T follicular helper cell (primary cell): ENCODE measurements around the gene TMPRSS9.
"Not testable (repeated sequence)": the region's sequence is repeated elsewhere in the genome, so short reads cannot be mapped to it uniquely, and the experiment has no call there.

ENCODE experiments used
- DNase-seq: peaks from one replicate; pipeline ENCODE4 v3.0.0-alpha.2; 2020; ENCODE audit warnings: low read depth

Gene TMPRSS9

DNA sequence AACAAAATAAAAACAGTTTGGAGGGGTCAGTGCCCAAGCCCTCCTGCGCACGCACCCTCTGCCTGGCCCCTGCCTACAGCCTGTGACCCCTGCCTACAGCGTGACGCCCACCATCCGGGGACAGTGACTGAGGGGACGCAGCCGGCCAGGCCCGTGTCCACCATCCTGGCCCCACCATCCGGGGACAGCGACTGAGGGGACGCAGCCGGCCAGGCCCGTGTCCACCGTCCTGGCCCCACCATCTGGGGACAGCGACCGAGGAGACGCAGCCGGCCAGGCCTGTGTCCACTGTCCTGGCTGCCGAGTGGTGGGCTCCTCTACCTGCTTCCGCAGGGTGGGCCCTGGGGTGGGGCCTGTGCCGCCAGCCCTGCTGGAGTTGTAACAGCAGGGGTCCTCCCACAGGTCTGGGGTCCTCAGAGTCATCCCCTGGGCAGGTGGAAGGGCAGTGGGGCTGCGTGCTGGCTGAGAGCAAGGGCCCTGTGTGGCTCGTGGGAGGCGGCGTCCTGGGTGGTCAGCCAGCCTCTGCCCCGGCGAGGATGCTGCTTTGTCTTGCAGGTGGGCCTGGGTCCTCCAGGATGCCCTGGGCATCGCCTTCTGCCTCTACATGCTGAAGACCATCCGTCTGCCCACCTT lies 17.3 kb upstream of the TMPRSS9 start:
- DNase-seq = no peak

DNA sequence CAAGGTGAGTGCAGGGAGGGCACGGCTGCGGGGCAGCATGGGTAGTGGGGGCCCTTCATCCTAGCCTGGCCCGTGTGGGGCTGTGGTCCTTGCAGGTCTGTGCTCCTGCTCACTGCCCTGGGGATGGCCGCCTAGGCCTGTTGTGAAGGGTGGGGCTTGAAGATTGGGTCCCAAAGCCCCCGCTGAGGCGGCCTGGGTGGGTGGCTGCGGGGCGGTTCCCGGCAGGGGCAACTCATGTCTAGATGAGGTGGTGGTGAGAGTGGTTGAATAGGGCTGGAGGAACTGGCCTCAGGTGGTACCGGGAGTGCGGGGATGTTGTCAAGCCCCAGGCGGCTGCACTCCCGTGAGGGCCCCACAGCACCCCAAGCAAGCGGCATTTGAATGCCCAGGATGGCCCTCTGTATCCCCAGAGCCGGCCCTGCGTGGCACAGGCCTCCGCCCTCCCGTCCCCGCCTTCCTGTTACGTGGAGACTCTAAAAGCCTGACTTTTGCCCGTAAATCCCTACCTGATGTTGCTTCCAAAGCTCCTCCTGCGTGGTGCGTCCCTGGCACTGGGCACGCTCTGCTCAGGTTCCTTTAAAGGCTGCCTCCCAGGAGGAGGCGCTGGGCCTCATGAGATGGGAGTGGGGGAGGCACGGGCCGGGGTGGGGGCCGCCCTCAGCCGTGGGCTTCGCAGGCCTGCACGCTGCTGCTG lies 16.6 kb upstream of the TMPRSS9 start:
- no peak for DNase-seq

DNA sequence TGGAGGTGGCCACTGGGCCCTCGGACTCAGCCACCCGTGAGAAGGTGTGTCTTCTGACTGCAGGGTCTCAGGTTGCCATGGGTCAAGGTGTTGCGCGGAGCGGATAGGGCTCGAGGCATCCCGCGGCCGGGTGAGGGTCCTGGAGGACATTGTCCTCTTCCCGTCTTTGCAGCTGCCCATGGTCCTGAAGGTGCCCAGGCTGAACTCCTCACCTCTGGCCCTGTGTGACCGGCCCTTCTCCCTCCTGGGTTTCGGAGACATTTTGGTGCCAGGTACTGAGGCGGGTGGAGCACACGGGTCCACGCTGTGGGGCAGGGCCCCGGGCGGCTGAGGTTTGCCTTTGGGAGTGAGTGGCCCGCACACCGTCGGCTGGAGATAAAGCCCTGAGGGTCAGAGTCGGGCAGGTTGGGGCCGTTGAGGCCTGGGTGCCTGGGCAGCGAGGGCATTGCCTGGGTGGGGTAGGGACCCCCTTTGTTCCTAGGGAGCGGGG lies 15.6 kb upstream of the TMPRSS9 start:
- DNase-seq = no peak

DNA sequence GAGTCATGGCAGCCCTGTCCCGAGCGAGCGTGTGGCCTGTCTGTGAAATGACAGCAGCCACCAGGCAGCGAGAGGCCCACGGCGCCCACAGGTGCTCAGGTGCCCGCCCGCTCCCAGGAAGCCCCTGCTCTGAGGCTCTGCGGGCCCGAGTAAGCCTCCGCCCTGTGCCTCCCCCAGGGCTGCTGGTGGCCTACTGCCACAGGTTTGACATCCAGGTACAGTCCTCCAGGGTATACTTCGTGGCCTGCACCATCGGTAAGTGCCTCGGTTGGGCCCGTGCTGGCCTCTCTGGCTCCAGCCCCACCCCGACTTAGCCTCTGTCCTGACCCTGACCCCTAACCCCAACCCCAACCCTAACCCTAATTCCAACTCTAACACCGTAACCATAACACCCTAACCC lies 15.0 kb upstream of the TMPRSS9 start:
- DNase-seq = no peak

DNA sequence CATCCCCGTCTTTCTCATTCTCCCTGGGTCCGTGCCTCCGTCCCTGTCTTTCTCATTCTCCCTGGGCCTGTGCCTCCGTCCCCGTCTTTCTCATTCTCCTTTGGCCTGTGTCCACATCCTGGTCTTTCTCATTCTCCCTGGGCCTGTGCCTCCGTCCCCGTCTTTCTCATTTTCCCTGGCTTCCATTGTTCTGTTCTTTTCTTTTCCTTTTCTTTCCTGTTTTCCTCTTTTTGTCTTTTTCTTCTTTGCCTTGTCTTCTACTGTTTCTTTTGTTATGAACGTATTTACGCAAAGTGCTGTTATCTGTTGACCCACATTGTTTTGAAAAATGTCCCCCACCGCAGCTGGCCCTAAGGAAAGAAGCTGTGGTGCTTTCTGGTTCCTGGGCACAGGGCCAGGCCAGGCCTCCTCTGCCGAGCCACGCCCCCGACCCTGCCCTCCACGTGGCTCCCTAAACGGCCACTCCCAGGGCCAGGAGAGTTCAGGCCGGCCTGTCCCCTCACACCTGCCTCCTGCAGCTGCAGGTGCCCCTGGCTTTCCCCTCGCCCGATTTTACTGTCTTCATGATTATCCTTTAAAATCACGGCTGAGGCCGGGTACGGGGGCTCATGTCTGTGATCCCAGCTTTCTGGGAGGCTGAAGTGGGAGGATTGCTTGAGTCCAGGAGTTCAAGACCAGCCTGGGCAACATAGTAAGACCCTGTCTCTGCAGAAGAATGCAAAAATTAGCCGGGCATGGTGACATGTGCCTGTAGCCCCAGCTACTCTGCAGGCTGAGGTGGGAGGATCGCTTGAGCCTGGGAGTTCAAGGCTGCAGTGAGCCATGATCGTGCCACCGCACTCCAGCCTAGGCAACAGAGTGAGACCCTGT lies 14.0 kb upstream of the TMPRSS9 start:
- no peak for DNase-seq

DNA sequence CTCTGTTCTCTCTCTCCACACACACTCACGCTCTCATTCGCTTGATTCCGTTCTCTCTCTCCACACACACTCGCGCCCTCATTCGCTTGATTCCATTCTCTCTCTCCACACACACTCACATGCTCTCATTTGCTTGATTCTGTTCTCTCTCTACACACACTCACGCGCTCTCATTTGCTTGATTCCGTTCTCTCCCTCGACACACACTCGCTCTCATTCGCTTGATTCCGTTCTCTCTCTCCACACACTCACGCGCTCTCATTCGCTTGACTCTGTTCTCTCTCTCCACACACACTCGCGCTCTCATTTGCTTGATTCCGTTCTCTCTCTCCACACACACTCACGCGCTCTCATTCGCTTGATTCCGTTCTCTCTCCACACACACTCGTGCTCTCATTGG lies 10.2 kb upstream of the TMPRSS9 start:
- DNase-seq = not testable (repeated sequence)

DNA sequence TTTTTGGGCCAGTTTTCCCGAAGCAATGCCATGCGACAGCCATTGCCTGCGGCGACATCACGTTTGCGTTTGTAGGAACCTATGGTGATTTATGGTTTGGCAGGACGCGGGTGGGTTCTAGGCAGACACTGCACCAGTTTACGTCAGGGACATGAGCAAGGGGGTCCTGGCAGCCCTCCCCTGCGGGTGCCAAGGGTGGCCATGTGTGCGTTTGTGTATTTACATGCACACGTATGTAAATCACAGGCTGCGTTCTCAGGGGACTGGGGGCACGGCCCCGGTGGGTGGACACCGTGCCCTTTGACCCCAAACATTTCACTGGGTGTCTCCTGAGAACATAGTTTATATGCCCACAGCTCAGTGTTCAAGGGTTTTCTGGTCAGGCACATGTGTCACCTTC lies 9.4 kb upstream of the TMPRSS9 start:
- no peak for DNase-seq

DNA sequence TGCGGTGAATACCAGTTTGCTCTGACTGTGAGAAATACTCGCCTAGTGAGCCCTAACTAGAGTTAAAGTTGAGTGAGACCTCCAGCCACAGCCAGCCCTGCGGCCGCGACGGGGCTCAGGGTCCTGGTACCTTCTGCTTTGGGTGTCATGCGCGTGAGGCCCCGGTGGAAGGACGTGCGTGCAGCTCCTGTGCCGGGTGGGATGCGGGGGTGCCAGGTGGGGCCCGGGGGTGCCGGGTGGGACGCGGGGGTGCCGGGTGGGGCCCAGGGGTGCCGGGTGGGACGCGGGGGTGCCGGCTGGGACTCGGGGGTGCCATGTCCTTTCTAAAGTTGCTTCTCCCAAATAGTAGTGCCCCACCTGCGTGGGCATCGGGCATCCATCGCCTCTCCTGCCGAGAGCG lies 8.5 kb upstream of the TMPRSS9 start:
- DNase-seq = no peak

DNA sequence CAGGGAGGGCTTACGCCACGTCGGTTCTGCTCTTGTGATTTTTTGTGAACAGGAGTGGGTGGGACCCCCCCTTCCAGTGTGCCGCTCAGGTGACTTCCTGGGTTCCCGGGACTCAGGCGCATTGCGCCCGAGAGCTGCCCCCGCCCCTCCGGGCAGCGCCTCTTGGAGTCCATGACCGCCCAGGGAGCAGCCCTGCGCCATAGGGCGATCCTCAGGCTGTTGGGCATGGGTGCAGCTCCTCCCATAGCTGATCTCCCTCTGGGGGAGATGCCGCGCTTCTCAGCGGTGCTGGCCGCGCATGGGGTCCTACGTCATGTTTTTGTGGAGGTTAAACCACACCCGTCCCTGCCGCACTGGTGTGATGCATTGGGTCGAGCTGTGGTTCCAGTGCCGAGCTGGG lies 7.9 kb upstream of the TMPRSS9 start:
- no peak for DNase-seq

DNA sequence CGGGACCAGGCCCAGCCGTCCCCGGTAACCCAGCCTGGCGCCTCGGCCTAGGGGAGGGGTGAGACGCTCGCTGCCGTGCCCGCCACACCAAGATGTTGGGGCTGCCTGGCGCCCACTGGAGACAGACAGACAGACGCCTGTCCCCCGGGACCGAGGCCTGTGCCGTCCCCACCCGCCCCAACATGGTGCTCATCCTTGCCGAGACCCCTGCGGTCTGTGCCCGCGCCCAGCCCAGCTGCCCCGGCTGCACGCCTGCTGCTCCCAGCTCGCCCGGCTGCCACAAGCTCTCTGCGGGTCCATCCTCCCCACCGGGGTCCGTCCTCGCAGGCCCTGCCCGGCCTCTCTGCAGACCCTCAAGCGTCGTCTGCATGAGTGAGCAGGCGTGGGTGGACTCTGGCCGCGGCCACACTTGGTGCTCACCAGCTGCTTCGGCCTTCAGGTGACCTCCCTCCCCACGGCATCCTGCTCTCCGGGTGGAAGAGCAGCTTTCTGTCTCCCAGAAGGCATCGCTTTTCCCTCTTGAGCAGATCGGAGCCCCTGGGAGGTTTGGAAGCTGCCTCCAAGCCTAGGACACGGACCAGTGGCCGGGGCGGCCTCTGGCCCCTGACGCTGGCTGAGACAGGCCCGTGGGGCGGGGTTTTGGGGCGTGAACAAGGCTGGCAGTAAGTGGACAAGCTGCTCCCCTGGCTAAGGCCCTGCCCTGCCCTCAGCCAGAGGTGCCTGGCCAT lies 6.7 kb upstream of the TMPRSS9 start:
- no peak for DNase-seq

DNA sequence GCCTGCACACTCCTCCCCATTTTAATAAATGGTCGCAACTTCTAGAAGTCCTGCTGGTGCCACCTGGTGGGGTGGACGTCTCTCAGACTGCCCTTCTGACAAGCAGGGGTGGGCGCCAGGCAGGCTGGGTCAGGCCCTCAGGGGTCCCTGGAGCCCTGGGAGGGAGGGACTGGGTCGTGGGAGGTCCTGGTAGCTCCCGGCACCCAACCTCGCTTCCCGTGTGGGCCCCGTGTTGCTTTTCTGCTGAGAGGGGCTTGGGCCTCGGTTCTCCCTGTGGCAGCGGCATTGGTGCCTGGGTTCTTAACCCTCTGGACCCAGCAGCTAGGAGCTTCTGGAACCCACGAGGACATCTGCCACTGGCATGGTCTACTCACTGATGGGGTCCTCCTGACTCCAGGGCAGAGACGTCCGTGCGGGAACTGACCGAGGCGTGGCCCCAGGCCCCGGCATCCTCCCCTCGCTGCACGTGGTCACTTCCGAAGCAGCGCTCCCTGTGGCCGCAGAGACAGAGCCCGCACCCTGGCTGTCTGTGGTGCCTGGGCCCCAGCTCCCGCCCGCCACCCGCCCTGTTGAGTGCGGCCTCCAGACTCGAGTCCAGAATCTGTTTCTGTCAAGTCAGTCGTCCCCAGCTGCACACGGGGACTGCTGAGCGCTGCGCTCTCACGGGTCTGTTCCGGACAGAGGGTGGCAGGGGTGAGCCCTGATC lies 6.0 kb upstream of the TMPRSS9 start:
- DNase-seq = no peak

DNA sequence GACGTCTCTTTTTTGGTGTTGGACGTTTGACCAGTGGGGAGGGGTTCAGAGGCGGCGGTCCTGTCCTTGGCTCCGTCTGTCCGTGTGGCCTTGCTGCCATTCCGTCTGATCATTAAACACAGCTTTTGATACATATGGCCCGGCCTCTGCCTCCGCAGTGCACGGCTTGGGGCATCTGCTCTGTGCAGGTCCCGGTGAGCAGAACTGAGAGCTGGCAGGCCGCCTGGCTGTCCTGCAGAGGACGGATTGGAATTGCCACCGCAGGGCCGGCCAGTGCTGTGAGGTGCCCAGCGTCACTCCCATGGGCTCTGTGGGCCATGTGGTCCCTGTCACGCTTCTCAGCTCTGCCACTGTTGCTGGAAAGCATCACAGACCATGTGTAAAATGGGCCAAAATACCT lies 5.4 kb upstream of the TMPRSS9 start:
- no peak for DNase-seq

DNA sequence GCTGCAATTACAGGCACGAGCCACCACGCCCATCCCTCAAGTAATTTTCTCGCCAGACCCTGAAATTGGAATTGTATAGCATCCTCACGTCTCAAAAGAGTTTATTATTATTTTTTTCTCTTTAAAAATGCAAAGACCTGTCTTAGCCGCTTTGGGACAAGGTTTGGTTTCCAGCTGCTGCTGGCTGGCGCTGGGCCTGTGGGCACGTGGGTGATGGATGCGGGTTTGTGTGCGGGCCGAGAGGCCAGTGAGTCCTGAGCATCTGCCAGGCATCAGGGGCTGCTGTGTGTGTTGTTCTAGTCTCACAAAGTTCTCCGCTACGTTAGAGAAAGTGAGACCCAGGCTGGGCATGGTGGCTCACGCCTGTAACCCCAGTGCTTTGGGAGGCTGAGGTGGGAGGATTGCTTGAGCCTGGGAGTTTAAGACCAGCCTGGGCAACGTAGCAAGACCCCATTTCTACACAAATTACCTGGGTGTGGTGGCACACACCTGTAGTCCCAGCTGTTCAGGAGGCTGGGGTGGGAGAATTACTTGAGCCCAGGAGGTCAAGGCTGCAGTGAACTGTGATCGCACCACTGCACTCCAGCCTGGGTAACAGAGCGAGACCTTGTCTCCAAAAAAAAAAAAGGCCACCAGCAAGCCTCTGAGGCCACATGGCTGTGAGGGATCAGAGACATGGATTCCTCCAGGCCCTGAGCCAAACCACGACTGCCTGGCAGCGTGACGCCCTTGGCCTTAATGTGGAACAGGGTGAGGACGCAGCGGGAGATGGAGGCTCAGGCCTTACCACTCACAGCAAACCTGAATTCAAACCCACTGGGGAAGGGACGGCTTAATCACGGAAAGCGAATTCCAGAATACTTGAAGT lies 4.7 kb upstream of the TMPRSS9 start:
- DNase-seq = no peak

DNA sequence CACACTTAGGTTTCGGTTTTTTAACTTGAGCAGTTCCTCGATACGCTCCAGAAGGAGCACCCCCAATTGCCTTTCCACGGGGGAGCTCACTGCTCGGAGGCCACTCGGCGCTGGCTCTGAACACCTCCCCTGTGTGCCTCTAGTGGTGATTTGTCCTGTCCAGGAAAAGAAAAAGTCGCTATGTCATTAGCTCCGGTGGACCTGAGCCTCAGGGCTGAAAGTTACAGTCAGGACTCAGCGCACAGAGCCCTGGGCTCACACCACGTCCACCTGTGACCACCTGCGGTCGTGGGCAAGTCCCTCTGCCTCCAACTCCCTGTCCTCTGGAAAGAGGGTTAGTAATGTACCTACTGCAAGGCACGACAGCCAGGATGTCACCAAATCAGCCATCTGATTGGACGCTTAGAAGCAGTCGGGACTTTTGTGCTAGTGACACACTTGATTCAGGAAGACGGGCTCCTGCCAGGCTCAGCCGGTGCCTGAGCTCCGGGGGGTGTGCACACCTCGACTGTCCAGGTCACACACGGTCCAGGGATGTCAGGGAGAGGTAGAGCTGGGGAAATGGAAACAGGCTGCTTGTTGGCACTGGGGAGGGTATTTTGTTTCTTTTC lies 3.9 kb upstream of the TMPRSS9 start:
- no peak for DNase-seq

DNA sequence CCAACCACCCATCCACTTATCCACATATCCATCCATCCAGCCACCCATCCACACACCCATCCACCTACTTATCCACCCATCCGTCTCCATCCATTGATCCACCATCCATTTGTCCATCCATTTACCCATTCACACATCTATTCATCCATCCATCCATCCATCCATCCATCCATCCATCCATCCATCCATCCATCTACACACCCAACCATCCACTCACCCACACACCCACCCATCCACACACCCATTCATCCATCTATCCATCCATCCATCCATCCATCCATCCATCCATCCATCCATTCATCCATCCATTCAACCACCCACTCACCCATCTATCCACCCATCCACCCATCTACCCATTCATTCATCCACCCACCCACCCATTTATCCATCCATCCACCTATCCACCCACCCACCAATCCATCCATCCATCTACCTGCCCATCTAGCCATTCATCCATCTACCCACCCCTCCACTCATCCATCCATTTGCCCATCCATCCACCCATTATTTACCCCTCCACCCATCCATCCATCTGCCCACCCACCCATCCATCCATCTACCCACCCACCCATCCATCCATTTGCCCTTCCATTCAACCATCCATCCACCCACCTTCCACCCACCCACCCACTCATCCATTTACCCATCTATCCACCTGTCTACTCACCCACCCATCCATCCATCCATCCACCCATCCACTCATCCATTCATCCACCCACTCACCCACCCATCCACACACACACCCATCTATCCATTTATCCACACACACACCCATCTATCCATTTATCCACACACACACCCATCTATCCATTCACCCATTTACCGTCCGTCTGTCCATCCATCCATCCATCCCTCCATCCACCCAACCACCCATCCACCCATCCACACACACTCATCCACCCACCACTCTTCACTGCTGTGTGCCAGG lies 2.5 kb upstream of the TMPRSS9 start:
- DNase-seq = no peak

DNA sequence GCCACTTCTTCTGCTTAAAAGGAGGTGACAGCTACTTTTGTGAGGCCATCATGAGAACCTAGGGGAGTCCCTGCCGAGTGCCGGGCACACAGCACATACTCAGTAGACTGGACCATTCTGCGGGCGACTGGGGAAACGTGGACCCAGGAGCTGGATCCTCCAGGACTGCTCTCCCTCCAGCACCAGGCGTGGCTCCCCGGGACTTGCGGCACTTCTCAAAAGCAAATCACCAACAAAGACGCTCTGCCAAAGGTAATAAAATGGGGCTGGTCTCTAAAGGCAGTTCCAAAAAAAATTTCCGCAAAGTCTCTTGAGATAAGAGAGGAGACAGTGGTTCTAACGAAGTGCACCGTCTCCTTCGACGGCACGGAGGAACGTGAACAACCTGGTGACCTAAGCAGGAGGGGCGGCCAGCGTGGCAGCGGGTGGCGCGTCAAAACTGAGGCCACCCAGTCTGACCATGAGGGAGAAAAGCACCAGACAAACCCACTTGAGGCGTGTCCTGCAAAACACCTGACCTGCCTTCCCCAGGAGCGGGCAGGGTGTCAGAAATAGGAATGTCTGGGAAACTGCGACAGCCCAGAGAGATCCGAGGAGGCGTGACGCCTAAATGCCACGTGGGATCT lies 1.4 kb upstream of the TMPRSS9 start:
- DNase-seq = no peak

DNA sequence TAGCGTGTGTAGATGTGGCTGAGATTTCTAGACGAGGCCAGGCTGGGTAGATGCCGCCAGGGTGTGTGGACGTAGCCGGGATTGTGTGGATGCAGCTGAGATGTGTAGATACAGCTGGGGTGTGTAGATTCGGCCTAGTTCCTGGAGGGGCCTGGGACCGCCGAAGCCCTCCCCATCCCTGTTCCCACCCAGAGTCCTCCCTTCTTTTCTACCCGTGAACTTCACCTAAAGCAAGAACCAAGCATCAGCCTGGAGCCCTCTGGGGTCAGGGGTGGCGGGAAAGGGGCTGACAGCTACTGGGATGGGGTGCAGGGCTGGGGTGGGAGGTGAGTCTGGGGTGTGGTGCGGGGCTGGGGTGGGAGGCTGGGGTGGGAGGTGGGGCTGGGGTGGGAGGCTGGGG lies 768 bp downstream of the TMPRSS9 start:
- no peak for DNase-seq

DNA sequence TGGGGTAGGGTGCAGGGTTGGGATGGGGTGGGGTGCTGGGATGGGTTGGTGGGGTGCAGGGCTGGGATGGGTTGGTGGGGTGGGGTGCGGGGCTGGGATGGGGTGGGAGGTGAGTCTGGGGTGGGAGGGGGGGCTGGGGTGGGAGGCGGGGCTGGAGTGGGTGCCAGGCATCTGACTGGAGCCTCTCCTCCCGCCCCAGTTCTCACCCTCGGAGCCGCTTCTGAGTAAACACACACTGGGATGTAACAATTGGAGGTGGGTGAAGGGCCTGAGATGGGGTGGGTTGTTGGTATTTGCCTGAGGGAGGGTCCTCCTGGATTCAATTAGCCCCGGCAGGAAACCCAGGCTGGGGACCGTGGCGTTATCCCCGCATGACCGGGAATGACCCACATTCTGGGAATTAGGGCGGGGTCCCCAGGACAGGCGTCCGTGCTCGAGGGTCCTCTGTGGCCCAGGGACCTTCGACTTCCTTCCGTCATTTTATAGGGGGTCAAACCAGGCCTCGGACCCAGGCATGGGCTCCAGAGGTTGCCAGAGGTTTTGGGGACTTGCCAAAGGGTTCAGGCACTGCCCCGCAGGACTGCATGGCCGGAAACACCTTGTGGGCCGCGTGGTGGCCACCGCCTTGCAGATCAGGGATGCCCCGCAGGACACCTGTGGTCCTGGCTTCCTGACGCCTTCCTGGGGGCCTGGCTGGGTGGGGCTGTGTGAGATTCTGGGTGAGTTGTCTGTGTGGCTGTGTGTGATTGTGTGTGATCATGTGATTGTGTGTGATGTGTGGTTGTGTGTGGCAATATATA lies 1.4 kb downstream of the TMPRSS9 start:
- DNase-seq = no peak
